GM12874 (cell line): ENCODE data around the gene RRAGB.

Experiments used
- CTCF ChIP-seq: IDR thresholded peaks from 2 replicates; pipeline ENCODE4 v1.5.1; 2011; ENCODE audit warnings: low read depth, mild to moderate bottlenecking, control low read depth, low read length, moderate library complexity; ENCODE audit not compliant: insufficient read depth

RRAGB gene

GRCh38 chrX:55787063-55787462 lies 69.5 kb downstream of the RRAGB start:
- TF ChIP-seq CTCF = no peak

GRCh38 chrX:55787727-55788126 lies 70.2 kb downstream of the RRAGB start:
- TF ChIP-seq CTCF = no peak

- TF ChIP-seq CTCF = no peak
Observed at GRCh38 chrX:55794405-55794804, 76.9 kb downstream of the RRAGB start.

GRCh38 chrX:55796496-55796895 lies 78.9 kb downstream of the RRAGB start:
- TF ChIP-seq CTCF = no peak

- TF ChIP-seq CTCF = no peak
Observed at GRCh38 chrX:55801811-55802210, 84.3 kb downstream of the RRAGB start.
